Tongue (tissue), 2 donors: ENCODE data around the gene PIWIL1. TPM values are rescaled to one million over a fixed set of nuclear protein-coding genes. Genes with fewer than 3 reads are reported as not detected.
A peak's percentile ranks its signal among the peaks of the same experiment; 100 is the strongest.

Experiments used
- DNase-seq: peaks from one replicate; pipeline ENCODE4 v3.0.0-alpha.2; 2015
- total RNA-seq: library from RNA; depleted of rRNA; stranded (reverse); fragments of >200 nt; gene quantifications from one replicate; pipeline ENCODE4 v1.2.3, GENCODE V29; 2014

PIWIL1 gene
- total RNA-seq, 1 donor from 2014 or later: not detected

DNA sequence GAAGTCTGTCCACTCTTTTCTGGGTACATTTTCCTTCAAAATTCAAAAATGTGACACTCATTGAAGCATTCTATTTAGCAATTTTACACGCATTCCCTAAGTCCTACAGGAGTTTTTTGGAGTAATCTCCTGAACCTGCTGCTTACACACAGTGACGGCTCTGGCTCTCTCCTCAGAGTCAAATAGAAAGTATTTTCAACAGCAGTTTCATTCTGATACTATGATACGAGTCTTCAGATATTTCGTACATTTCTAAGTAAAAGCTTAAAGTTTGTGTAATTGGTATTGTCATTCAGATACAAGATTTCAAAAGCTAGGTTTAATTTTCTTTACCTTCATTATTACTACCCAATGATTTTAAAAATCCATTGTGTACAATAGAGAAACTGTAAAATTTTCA lies 36.4 kb downstream of the PIWIL1 start:
- no peak for DNase-seq

DNA sequence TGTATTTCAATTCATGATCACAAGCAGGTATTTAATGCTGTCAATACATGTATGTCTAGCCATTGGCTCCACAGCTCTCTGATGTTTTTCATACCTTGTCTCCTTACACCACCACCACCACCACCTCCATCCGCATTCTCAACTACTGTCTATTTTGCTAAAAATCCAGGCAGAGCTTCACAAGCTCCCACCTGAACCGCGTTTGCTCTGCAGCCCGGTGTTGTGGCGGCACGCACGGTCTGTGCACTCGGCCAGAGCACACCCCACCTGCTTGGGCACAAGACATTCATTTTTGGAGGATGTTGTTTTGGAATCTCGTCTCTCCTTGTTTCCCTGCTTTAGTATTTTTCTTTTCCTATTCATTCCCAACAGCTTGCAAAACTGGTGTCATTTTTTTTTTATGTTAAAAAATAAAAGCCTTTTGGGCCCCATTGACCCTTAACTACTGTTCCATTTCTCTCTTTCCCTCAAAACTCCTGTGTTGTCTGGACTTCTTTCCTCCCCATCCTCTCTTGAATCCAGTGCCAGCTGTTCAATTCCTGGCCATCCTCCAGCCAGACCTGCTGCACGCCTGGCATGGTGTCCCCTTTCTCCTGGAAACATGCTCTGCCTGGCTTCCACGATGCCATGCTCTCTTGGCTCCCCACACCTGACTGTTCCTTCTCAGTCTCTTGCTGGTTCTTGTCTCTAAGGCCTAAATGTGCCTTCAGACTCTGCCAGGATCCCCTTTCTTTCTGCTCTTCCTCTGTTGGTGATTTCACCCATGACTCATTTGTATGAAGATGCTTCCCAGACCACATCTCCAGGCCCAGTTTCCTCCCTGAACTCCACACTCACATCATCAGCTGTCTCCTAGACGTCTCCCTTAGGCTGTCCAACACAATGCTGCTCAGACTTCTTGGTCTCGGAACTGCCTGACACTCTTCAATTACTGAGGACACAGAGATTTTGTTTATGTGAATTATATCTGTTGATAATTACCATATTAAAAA lies 37.9 kb downstream of the PIWIL1 start:
- peak; percentile 55 for DNase-seq

DNA sequence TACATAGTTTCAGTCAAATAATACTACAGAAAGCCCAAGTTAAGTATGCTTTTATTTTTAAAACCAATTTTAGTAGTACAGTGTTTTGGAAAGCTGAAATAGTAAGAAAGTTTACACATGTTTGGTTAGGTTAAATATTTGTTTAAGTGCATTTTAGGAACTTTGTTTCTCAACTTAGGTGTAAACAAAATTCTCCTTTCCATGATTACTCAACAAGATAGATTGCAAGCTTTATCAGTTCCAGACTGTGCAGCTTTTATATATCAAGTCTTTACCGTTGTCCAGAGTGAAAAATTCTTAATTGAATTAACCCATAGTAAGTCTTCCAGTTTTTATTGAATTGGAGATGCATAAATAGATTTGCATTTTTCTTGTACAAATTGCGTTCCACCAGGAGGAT lies 45.1 kb downstream of the PIWIL1 start:
- no peak for DNase-seq

DNA sequence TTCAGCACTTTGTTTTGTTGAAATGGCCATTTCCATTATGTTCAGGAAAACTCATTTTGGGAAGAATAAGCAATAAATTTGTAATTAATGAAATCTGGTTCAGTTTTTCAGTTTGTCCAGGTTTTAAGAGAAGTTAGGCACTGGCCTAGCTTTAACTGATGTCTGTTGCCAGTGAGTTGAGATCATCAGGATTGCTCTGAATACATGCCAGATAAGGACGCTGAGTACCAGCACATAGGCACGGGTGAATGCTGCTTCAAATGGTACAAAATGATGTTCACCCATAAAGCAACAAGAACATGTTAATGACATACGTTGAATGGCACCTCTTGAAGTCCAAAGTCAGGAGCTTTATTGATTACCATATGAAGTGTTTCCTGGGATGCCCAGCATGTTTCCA lies 46.5 kb downstream of the PIWIL1 start:
- no peak for DNase-seq

DNA sequence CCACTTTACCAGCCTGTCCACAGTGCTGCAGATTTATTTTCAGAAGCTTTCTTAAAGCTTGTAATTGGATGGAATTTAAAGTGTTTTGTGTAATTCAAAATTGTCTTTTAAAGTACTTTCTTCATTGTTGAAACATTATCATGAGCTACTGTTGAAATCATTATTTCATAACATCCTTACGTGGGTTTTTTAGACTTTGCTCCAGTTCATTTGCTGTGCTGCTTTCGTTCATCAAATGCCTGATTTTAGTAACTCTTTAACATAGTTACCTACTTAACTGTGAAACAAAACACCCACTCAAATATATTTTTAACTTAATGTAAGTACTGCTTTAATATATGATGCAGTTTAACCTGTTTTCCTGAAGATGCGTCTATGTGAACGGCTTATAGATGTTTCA lies 47.5 kb downstream of the PIWIL1 start:
- no peak for DNase-seq

DNA sequence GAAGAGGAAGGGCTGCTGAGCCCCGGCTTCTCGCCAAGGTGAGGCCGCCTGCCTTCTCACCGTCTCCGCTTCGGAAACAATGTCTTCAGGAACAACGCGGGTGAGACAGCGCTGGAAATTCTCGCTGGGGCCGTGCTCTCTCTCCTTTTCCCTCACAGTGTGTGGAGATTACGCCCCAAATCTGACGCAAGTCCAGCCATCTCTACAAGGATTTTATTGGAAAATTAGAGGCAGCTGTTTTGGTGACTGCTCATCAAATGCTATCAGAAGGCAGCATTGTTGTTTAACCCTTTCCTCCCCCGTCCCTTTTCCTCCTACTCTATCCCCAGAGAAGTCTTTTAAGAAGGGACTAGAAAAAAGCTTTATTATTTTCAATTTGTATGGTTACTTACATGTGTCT lies 53.5 kb downstream of the PIWIL1 start:
- DNase-seq: peak; percentile 32

DNA sequence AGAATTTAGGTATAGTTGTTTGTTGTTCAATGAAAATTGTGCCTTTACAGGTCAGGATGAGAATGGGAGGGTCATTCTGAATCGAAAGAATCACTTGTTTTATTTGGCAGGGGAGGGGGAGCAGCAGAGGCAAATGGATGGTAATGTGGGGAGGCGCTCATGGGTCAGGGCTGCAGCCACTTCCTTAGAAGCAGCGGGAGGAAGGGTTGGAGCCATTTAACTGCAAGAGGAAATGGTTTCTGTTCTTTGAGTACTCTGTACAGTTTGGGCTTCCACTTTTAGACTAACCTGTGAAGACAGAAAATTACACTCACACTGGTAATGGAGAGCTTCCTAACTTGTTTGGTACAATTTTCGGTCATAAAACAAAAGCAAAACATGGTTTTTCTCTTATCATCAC lies 57.2 kb downstream of the PIWIL1 start:
- no peak for DNase-seq

DNA sequence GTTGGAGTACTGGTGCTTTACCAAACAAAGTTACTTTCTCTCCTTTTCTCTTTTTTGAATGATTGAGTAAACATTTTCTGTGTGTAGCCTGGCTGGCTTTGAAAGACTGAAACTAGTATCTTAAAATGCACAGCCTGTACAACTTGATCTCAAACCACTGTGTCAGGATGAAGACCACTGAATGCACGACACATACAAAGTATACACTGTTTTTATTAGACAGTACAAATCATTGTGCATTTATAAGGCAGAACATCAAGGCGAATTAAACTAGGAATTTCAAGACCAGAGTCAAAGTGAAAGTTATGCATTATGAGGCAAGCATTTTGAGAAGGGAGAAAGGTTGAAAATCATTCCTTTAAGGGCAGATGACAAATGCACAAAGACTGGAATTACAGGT lies 59.0 kb downstream of the PIWIL1 start:
- DNase-seq: no peak

DNA sequence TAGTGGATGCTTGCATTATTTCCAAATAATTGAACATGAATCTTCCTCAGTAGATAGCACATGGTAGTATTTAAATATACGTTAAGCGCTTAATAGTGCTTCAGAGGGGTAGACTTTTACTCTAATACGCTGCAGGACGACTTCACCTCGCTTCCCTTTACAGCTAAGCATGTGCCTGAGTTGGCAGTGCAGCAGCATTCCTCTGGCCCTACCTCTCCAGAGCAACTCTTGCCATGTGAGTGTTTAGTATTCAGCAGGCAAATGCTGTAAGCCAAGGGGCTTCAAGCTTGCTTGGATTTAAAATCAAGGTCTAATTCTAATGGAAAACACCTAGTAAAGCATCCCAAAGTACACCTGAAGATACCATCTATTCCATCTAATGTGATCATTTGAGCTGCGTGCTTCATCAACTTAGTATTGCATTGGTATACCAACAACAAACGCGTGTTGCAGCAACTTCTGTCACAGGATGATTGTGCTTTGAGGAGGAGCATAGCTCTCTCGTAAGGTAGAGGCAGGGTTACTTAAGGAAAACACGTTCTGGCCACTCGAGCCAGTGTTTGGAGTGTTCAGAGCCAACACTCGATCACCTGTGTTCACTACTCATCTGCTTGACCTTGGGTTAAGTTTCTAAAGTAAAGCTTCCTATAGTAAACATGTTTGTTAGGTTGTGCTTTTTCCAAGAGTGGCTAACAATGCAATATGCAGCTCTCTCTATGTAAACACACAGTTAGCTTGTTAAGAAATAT lies 60.6 kb downstream of the PIWIL1 start:
- DNase-seq: no peak

DNA sequence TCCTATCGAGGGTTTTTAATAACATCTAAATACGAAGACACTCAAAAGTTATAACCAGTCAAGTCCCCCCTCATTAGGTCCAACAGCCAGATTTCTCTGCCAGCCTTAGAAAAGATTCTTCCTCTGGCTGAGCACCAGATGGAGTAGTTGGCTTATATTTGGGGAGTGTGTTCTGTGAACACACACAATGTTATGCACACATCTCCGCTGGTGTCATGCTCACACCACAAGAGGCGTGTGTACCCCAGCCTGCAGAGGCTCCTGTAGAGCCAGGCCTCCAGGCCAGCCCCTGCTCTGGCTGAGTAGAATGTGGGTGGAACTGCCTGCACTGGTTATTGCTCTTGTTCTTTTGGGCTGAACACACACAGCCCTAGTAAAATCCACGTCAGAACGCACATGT lies 64.0 kb downstream of the PIWIL1 start:
- DNase-seq: peak; percentile 67

DNA sequence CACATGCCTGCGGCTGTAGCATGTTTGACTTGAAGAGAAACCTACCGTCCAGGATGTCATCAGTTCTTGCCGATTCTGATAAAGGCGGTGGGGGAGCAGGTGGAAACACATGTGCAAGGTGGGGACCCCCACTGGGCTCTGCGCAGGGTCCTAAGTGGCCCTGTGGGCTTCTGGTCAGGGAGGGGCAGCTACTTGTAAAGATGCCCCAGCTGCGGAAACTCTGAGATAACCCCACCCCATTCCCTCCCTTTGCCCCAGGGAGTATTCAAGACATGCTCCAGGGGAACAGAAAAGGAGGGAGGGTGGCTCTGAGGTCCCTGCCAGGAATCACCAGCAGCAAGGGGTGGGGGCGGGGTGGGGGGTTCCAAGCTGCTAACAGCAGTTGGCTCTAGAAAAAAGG lies 67.6 kb downstream of the PIWIL1 start:
- DNase-seq: no peak

DNA sequence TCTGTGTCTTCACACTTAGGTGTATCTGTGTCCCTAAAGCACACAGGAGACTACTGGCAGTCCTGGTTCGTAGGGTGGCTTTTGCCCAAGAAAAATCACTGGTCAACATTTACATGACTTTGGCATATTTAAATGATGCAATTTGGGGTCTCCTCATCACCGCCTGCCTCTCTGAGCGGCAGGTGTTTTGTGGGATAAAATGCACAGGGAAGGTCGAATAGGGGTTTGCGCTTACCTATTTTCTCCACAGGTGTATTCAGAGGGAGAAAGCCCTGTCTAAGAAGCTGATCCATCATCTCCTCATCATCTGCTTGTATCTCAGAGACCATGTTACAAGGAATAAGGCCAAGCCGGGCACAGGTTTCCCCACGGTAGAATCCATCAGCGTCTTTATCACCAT lies 74.7 kb downstream of the PIWIL1 start:
- no peak for DNase-seq

DNA sequence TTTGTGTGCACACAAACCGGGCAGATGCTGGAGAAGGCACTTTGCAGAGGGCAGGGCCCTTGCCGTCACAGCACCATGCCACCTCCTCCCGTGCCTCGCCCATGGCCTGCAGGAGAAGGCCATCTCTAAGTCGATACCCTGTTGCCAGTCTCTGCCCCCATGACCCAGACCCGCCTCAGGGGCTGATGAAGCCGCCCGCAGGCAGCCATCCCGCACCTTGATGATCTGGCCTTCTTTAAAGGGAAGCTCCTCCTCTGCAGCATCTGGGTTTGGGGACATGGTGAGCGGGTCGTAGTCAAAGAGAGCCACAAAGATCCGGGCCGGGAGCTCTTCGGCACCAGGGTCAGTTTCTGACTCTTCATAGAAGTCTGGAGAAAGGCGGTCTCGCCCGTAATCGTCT lies 76.2 kb downstream of the PIWIL1 start:
- DNase-seq: no peak

DNA sequence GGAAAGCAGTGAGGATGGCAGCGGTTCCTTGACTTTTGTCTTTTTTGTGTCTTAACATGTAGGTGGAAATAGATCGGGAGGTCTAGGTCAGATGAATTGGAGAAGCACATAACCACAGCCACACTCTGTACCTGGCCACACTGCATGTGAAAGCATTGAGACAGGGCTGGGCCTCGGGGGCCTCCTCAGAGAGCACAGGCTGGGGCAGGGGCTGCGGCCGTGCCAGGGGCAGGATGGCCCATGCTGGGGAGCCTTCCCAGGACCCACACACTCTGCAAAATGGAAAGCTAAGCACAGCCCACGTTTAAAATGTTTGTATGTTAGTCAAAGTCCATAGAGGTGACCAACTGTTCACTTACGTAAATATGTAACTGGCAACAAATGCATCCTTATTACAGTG lies 76.7 kb downstream of the PIWIL1 start:
- DNase-seq: no peak

DNA sequence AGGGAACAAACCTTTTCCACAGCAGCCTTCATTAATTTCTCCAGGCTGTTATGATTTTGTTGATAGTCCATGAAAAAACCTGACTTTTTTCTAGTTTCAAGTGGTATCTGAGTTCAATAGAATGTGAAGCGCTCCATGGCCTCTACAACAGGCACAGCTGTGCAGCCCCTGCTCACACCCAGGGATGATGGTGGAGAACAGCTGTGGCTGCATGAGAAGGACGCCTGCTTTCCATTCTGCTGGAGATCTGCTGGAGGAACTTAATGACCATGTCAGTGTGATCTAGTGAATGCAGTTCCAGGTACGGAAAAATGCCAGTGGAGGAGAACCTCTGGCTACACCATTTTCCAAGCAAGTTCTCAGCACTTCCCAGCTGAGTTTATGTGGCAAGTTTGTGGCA lies 80.6 kb downstream of the PIWIL1 start:
- DNase-seq: peak; percentile 88

DNA sequence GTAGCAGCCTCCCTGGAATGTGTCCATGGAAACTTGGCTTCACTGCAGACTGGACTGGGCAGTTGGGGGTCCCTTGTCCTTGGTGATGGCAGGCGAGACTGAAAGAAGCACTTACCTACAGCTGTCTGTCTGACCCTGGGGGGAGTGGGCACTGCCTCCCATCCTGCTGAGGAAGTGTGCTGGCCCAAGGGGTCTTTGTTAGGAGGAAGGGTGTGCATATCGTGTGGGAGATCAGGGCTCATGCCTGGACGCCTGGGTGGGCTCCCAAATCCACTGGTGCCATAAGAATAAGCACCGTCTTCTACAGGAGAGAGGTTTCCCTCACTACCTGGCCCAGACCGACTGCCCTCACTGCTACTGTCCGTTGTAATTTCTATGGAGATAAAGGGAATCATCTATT lies 81.4 kb downstream of the PIWIL1 start:
- DNase-seq: no peak

DNA sequence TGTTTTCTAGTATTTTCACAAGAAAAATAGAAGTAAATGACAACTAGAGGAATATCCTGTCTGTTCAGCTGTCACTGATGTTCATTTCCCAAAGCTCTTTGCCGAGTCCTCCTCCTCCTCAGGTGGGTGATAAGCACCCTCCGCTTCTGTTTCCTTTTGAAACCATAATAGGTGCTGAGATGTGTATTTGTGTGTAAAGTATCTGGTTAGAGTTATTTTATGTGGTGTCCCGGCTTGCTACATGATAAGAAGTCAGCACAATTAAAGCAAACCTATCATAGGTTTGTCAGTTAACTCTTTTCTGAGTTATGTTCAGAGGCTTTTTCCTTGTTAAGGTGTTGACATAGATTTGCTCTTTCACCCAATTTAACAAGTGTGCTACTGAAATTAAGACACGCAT lies 82.4 kb downstream of the PIWIL1 start:
- DNase-seq: no peak

DNA sequence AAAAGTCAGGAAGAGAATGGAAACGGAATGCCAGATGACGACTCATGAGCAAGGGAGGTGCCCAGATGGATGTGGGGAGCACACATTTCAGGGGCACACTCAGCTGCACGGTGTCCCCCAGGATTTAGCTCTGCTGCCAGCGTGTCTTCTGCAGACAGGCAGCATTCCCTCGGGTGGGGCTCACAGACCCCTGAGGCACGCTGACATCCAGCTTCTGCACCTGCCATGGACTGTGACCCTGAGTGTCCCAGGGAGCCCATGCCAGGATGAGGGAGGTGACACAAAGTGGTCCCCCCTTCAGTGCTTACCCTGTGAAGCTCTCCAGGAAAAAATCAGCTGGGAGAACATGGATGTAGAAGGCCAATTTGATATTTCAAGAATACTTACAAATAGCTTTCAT lies 84.2 kb downstream of the PIWIL1 start:
- DNase-seq: no peak

Other genes starting within 250 kb of the PIWIL1 start
- gene FZD10, start 175.4 kb upstream of the PIWIL1 start, total RNA-seq: 10.1 TPM